HK-2 (cell line): ENCODE measurements around the gene KRTAP3-2.
"Not testable (repeated sequence)": the region's sequence is repeated elsewhere in the genome, so short reads cannot be mapped to it uniquely, and the experiment has no call there.

ENCODE experiments used
- DNase-seq: peaks from one replicate; pipeline ENCODE4 v3.0.0-alpha.2; 2018; ENCODE audit not compliant: unreplicated experiment

Gene KRTAP3-2

DNA sequence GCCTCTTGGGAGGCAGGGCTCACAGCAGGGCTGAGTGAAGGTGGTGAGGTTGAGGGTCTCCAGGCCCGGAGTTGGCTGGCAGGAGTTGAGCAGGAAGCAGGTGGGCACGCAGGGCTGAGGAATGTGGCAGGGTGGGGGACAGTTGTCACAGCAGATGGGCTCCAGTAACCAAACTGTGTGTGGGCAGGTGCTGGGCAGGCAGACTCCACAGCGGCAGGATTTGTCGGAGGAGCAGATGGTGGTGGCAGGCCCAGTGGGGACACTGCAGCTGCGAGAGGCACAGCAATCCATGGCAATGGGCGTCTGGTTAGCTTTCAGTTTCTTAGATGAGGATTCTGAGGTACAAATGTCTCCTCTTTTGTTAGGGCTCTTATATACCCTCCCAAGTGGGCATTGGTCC lies at the start of gene KRTAP3-2:
TSS of gene KRTAP3-2 (minus strand) at position 344 of the 400 bp plus-strand sequence. CDS start at position 291, 53 bp downstream.
- DNase-seq = not testable (repeated sequence)

DNA sequence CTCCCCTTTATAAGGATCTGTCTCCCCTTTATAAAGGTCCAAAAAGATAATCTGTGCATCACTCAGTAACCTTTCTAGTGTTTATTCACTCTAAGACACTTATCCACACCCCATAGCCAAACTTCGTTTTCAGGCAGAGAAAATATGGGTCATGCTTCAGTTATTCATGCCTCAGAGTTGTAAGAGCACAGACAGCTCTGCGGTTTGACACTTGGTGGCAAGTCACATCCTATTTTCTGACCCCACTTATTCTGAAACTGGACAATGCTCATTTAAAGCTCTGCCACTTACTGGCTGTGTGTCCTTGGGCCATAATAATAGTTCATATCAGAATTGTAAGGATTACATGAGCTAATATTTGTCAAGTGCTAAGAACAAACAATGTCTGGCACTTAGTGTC lies 49.4 kb upstream of the KRTAP3-2 start:
- DNase-seq = no peak

GRCh38 chr17:41048441-41048840 lies 48.7 kb upstream of the KRTAP3-2 start:
- DNase-seq = no peak

- DNase-seq = not testable (repeated sequence)
These were observed 47.2 kb upstream of the KRTAP3-2 start, which contains the start of gene KRTAP2-1 for GRCh38 chr17:41046735-41047465. Gene KRTAP2-1, minus strand, starts transcription at chr17:41047316. Its CDS starts 49 bp downstream, at chr17:41047267.

DNA sequence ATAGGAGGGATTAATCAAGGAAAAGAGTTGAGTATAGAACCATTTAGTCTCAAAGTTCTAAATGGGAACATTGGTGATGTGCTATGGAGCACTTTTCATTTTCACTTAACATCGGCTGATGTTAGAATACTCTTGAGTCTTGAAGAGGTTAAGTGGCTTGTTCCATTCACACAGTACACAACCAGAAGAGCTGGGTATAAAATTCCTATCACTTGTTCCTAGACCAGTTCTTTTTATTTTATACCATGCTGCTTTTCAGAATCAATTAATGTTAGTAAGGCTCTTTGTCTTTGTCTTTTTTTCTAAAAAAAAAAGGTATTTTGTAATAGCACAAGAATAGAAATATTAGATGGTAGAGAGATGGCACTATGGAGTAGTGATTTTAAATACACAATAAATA lies 43.2 kb upstream of the KRTAP3-2 start:
- no peak for DNase-seq

GRCh38 chr17:41040783-41041571 lies 41.3 kb upstream of the KRTAP3-2 start, which contains the start of gene KRTAP1-1:
Gene KRTAP1-1, minus strand, starts transcription at chr17:41041450. Its CDS starts 53 bp downstream, at chr17:41041397.
- not testable (repeated sequence) for DNase-seq

DNA sequence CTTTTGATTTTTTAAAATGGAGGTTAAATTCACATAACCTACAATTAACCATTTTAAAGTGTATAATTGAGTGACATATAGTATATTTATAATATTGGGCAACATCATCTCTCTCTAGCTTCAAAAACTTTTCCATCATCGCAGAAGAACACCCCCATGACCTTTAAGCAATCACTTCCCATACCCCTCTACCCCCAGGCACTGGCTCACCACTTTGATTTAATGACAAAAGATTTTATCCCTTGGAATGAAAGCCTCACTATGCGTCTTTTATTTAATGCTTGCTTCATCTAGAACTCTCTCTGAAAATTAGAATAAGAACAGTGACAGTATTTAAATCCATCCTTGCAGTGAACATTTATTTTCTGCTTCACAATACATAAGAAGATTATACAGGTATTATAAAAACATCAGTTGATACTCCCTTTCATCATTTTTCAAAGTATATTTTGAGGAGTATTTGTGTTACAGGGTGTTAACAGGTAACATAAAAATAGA lies 38.2 kb upstream of the KRTAP3-2 start:
- no peak for DNase-seq

GRCh38 chr17:41034346-41034935 lies 34.7 kb upstream of the KRTAP3-2 start, which contains the start of gene KRTAP1-3:
Gene KRTAP1-3, minus strand, starts transcription at chr17:41034874. Its CDS starts 53 bp downstream, at chr17:41034821.
- DNase-seq = not testable (repeated sequence)

- no peak for DNase-seq
These were observed 30.0 kb upstream of the KRTAP3-2 start, which contains the start of gene KRTAP1-4 for GRCh38 chr17:41029633-41030245. Gene KRTAP1-4, minus strand, starts transcription at chr17:41030195. Its CDS starts 117 bp downstream, at chr17:41030078.

DNA sequence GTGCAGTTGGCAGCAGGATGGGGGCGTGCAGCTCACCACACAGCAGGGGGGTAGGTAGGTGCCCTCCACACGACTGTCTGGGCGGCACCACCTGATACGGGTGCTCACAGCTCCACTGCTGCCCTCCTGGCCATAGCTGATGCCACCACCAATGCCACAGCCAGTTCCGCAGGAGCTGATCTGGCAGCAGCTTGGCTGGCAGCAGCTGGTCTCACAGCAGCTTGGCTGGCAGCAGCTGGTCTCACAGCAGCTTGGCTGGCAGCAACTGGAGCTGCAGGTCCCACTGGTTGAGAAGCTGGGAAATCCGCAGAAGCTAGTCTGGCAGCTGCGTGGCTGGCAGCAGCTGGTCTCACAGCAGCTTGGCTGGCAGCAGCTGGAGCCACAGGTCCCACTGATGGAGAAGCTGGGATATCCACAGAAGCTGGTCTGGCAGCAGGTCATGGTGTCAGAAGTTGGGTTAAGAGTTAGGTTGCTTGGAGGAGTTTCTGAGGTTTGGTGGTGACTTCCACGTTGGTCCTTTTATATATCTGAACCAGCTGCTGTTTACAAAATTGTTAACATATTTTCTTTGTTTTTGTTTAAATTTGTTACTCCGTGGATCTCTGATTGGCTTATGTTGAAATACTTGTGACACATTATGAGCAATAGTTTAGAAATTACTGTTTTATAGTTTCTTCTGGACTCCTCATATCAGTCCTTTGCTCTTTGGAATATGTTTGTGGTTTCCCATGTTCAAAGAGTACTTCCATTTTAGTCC lies 27.2 kb upstream of the KRTAP3-2 start, which contains the start of gene KRTAP1-5:
TSS of gene KRTAP1-5 (minus strand) at position 494 of the 757 bp plus-strand sequence. CDS start at position 441, 53 bp downstream.
- no peak for DNase-seq

- DNase-seq = no peak
These were observed 25.0 kb upstream of the KRTAP3-2 start for GRCh38 chr17:41024697-41025096.

- no peak for DNase-seq
These were observed 20.6 kb upstream of the KRTAP3-2 start for GRCh38 chr17:41020336-41020735.

DNA sequence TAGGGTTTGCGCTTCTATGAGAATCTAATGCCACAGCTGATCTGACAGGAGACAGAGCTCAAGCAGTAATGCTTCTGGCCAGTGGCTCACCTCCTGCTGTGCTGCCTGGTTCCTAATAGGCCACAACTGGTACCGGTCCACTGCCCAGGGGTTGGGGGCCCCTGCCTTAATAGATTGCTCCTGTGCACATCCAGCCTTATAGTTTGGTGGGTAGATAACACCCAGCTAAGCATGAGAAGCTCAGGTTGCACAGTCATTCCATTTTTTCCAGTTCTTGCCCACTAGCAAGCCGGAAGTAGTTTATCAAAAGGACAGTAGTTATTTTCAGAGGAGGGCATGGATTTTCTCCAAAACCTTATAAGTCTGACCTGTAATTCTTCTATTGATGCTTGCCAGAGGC lies 19.7 kb upstream of the KRTAP3-2 start:
- DNase-seq = no peak

GRCh38 chr17:41018541-41018940 lies 18.8 kb upstream of the KRTAP3-2 start:
- no peak for DNase-seq

DNA sequence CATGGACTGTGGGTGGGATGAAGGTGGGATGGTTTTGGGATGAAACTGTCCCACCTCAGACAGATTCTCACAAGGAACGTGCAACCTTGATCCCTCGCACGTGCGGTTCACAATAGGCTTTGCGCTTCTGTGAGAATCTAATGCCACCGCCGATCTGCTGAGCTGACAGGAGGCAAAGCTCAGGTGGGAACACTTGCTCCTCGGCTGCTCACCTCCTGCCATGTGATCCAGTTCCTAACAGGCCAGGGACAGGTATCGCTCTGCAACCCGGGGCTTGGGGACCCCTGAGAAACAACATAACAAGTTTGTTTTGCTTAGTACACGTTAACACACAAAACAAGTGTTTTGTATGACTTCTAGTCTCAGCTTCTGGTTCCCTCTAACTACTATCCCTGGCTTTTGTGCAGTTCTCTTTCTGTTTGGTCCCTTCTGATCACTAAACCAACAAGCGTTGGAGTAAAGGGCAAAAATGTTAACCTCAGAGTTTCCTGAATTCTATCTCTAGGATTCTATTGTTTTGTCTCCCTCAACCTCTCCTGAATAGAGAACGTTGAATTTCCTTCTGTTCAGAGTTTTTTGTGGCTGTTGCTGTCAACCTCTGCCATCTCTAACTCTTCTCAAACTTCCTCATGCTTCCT lies 17.0 kb upstream of the KRTAP3-2 start:
- DNase-seq = no peak

- DNase-seq = no peak
These were observed 15.7 kb upstream of the KRTAP3-2 start for GRCh38 chr17:41015454-41015853.

GRCh38 chr17:41013606-41014005 lies 13.9 kb upstream of the KRTAP3-2 start:
- DNase-seq = no peak

GRCh38 chr17:41013181-41013580 lies 13.5 kb upstream of the KRTAP3-2 start:
- DNase-seq = no peak

- DNase-seq = no peak
These were observed 12.8 kb upstream of the KRTAP3-2 start for GRCh38 chr17:41012326-41013120.
